K562 (cell line): ENCODE data around the gene MPDU1. TPM values are rescaled to one million over a fixed set of nuclear protein-coding genes. Genes with fewer than 3 reads are reported as not detected.

ENCODE experiments used
- ARID2 ChIP-seq: fragments of 450-650 bp; IDR thresholded peaks from 2 replicates; pipeline ENCODE4 v1.6.1; 2017; ENCODE audit warnings: antibody characterized with exemption, mild to moderate bottlenecking
- CBX3 ChIP-seq, 2 experiments: IDR thresholded peaks; 1 replicate in 1 of 2; 2 replicates in 1 of 2; pipeline ENCODE4 v1.6.1; 2012; ENCODE audit warnings: inconsistent platforms in 2 of 2, low read length in 2 of 2, borderline replicate concordance in 1 of 2, control low read depth in 1 of 2
- CHD2 ChIP-seq: IDR thresholded peaks from 2 replicates; pipeline ENCODE4 v1.6.1; 2011; ENCODE audit warnings: low read depth, low read length
- ELF2 ChIP-seq: fragments of 250-450 bp; sonication (Bioruptor Pico); IDR thresholded peaks from 2 replicates; pipeline ENCODE4 v1.5.0; 2021; ENCODE audit warnings: mild to moderate bottlenecking
- ESRRA ChIP-seq: fragments of 450-650 bp; IDR thresholded peaks from 2 replicates; pipeline ENCODE4 v1.6.1; 2014; ENCODE audit warnings: low read depth, mild to moderate bottlenecking, moderate library complexity, borderline replicate concordance
- ETV1 ChIP-seq: fragments of 450-650 bp; conservative IDR thresholded peaks from 2 replicates; pipeline ENCODE4 v1.6.1; 2016; ENCODE audit warnings: missing genetic modification characterization, control low read depth, low read depth, missing compliant biosample characterization
- FUS ChIP-seq: fragments of 200-400 bp; formaldehyde crosslinking; optimal IDR thresholded peaks from 2 replicates; pipeline ENCODE3; 2017; ENCODE audit warnings: low read depth, low read length
- GABPB2 ChIP-seq: fragments of 250-450 bp; sonication (Bioruptor Pico); conservative IDR thresholded peaks from 2 replicates; pipeline ENCODE4 v1.5.1; 2021; ENCODE audit warnings: mild to moderate bottlenecking
- JUN ChIP-seq, 2 experiments: sonication (generic) in 1 of 2; formaldehyde crosslinking in 1 of 2; IDR thresholded peaks; 2 replicates each; pipeline versions ENCODE4 v1.6.1 to v1.8.0; 2012 to 2022; ENCODE audit warnings: borderline replicate concordance in 2 of 2, mild to moderate bottlenecking in 2 of 2, improper control_type of control experiment in 1 of 2, low read depth in 1 of 2, low read length in 1 of 2, missing genetic modification reagents in 1 of 2
- MAZ ChIP-seq, 2 experiments: fragments of 450-650 bp in 1 of 2; sonication (generic) in 1 of 2; formaldehyde crosslinking; IDR thresholded peaks in 1 of 2; conservative IDR thresholded peaks in 1 of 2; 2 replicates each; pipeline versions ENCODE4 v1.4.0 to v1.5.0; 2020; ENCODE audit warnings: mild to moderate bottlenecking in 1 of 2, missing genetic modification reagents in 1 of 2
- PURB ChIP-seq: sonication (generic); formaldehyde crosslinking; IDR thresholded peaks from 2 replicates; pipeline ENCODE4 v1.9.0; 2021; ENCODE audit warnings: low read depth, mild to moderate bottlenecking, missing genetic modification reagents
- RAD21 ChIP-seq, 2 experiments: fragments of 250-450 bp in 1 of 2; fragments of 450-650 bp in 1 of 2; sonication (Bioruptor Pico) in 1 of 2; formaldehyde crosslinking in 1 of 2; IDR thresholded peaks in 1 of 2; conservative IDR thresholded peaks in 1 of 2; 2 replicates each; pipeline versions ENCODE4 v1.4.0 to v1.8.0; 2020 to 2022; ENCODE audit warnings: mild to moderate bottlenecking in 2 of 2, moderate library complexity in 1 of 2
- RBM22 ChIP-seq: fragments of 200-400 bp; formaldehyde crosslinking; IDR thresholded peaks from 2 replicates; pipeline ENCODE4 v1.6.1; 2018; ENCODE audit warnings: low read length, low read depth; ENCODE audit not compliant: poor library complexity, severe bottlenecking
- SMAD3 ChIP-seq: fragments of 450-650 bp; formaldehyde crosslinking; conservative IDR thresholded peaks from 2 replicates; pipeline ENCODE4 v1.4.0; 2020; ENCODE audit warnings: mild to moderate bottlenecking
- SUPT5H ChIP-seq: fragments of 450-650 bp; IDR thresholded peaks from 2 replicates; pipeline ENCODE4 v1.6.1; 2016
- ZBTB33 ChIP-seq: sonication (generic); formaldehyde crosslinking; IDR thresholded peaks from 2 replicates; pipeline ENCODE4 v1.8.1; 2023; ENCODE audit warnings: mild to moderate bottlenecking, missing genetic modification reagents
- ZNF146 ChIP-seq: IDR thresholded peaks from one replicate; pipeline ENCODE4 v1.6.1; 2018; ENCODE audit warnings: missing compliant biosample characterization; ENCODE audit not compliant: unreplicated experiment
- polyA plus RNA-seq, 8 experiments: library from polyadenylated mRNA; depleted of rRNA in 4 of 8; stranded (reverse) in 5 of 8; unstranded in 3 of 8; fragments of >200 nt; fragmentation: Nextera tagmentation in 2 of 8; fragmentation: Illumina TruSeq in 1 of 8; extraction: Ambion mirVana in 2 of 8; extraction: Trizol in 1 of 8; gene quantifications; 2 replicates each; pipeline versions ENCODE4 v1.2.1 to v1.2.3, GENCODE V29; 2011 to 2014; ENCODE audit warnings: inconsistent platforms in 1 of 8, missing spikeins in 1 of 8
- total RNA-seq, 7 experiments: library from RNA; depleted of rRNA in 6 of 7; stranded (reverse); fragments of >200 nt in 6 of 7; fragmentation: Illumina TruSeq in 2 of 7; extraction: Trizol in 2 of 7; gene quantifications; 2 replicates each; pipeline versions ENCODE4 v1.2.1 to v1.2.3, GENCODE V29; 2011 to 2021; ENCODE audit warnings: low replicate concordance in 1 of 7
- TF ChIP-seq, protein P1 (sequence below): fragments of 450-650 bp; formaldehyde crosslinking; IDR thresholded peaks from 2 replicates; pipeline ENCODE4 v1.4.0; 2020; ENCODE audit warnings: mild to moderate bottlenecking, moderate library complexity
- TF ChIP-seq, protein P2 (sequence below): sonication (generic); formaldehyde crosslinking; IDR thresholded peaks from 2 replicates; pipeline ENCODE4 v1.8.0; 2022; ENCODE audit warnings: mild to moderate bottlenecking, missing genetic modification reagents
- TF ChIP-seq, protein P3 (sequence below): fragments of 450-650 bp; IDR thresholded peaks from 2 replicates; pipeline ENCODE4 v1.6.1; 2016; ENCODE audit warnings: antibody characterized with exemption

Gene MPDU1
- total and polyA plus RNA-seq, 9 of the 15 experiments (the other 6 are each of a cell fraction or from before 2014, with no cell fraction given), result 4.9 to 179 (median 77.1) TPM

- TF ChIP-seq CBX3 (IDR thresholded peaks at IDR 0.05; ENCODE audit: borderline replicate concordance in 1 of 2, low read length in 2 of 2) (peak in 1 of 2 experiments; percentile 44; a peak in 1 of 3 replicates), RBM22 (no peak), PURB (CRISPR knock-in tag) (no peak), FUS (no peak), CHD2 (no peak), GABPB2 (CRISPR knock-in tag) (no peak), RAD21 (CRISPR knock-in tag; conservative IDR thresholded peaks at IDR 0.05 in 1 of 2, IDR thresholded peaks at IDR 0.05 in 1 of 2) (no peak), ARID2 (no peak), SUPT5H (peak; percentile 79), ZNF146 (CRISPR knock-in tag) (no peak), ESRRA (no peak; the same call in 1 of the 2 replicates), ELF2 (CRISPR knock-in tag) (peak; percentile 94), MAZ (CRISPR knock-in tag; conservative IDR thresholded peaks at IDR 0.05 in 1 of 2, IDR thresholded peaks at IDR 0.05 in 1 of 2) (peak; percentile 8 to 69; a peak in 2 of 4 replicates), JUN (IDR thresholded peaks at IDR 0.05; ENCODE audit: borderline replicate concordance, low read depth, low read length) (peak; percentile 40; the same call in 1 of the 2 replicates), JUN (CRISPR knock-in tag; IDR thresholded peaks at IDR 0.05; ENCODE audit: borderline replicate concordance) (0 out of 2 replicates have a peak, but pooled peaks have one; percentile 5), ZBTB33 (no peak), ETV1 (tag) (no peak; the same call in none of the 2 replicates), SMAD3 (CRISPR knock-in tag) (0 out of 2 replicates have a peak, but pooled peaks have one; percentile 12)
- TF ChIP-seq, protein P1, sequence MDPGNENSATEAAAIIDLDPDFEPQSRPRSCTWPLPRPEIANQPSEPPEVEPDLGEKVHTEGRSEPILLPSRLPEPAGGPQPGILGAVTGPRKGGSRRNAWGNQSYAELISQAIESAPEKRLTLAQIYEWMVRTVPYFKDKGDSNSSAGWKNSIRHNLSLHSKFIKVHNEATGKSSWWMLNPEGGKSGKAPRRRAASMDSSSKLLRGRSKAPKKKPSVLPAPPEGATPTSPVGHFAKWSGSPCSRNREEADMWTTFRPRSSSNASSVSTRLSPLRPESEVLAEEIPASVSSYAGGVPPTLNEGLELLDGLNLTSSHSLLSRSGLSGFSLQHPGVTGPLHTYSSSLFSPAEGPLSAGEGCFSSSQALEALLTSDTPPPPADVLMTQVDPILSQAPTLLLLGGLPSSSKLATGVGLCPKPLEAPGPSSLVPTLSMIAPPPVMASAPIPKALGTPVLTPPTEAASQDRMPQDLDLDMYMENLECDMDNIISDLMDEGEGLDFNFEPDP, result no peak
- TF ChIP-seq, protein P2, sequence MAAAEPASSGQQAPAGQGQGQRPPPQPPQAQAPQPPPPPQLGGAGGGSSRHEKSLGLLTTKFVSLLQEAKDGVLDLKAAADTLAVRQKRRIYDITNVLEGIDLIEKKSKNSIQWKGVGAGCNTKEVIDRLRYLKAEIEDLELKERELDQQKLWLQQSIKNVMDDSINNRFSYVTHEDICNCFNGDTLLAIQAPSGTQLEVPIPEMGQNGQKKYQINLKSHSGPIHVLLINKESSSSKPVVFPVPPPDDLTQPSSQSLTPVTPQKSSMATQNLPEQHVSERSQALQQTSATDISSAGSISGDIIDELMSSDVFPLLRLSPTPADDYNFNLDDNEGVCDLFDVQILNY, result peak; percentile 86; the same call in 1 of the 2 replicates
- TF ChIP-seq, protein P3, sequence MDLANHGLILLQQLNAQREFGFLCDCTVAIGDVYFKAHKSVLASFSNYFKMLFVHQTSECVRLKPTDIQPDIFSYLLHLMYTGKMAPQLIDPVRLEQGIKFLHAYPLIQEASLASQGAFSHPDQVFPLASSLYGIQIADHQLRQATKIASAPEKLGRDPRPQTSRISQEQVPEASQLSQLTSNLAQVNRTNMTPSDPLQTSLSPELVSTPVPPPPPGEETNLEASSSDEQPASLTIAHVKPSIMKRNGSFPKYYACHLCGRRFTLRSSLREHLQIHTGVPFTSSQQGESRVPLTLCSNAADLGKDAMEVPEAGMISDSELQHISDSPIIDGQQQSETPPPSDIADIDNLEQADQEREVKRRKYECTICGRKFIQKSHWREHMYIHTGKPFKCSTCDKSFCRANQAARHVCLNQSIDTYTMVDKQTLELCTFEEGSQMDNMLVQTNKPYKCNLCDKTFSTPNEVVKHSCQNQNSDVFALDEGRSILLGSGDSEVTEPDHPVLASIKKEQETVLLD, result peak; percentile 89
These were observed at the start of gene MPDU1 (continued) for GRCh38 chr17:7583253-7584109.
